Measurements from ENCODE around the gene PTPN14.

PTPN14 gene

DNA sequence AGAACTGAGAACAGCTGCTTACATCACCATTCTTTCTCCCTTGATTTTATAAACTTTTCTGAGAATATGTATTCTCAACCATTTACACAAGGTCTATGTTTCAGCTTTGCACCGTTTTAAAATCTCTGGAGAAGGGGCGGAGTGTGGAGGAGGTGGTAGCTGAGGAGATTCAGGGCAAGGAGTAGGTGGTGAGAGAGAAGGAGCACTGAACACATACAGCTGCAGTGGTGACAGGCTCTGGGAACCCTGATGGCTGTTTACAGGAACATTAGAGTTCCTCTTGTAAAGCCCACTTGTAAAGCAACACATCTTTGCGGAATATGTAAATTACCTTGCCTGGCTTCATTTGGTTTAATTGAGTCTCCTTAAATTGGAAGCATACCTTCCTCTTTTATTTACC lies 180.8 kb downstream of the PTPN14 start:
- TF ChIP-seq, protein P1, sequence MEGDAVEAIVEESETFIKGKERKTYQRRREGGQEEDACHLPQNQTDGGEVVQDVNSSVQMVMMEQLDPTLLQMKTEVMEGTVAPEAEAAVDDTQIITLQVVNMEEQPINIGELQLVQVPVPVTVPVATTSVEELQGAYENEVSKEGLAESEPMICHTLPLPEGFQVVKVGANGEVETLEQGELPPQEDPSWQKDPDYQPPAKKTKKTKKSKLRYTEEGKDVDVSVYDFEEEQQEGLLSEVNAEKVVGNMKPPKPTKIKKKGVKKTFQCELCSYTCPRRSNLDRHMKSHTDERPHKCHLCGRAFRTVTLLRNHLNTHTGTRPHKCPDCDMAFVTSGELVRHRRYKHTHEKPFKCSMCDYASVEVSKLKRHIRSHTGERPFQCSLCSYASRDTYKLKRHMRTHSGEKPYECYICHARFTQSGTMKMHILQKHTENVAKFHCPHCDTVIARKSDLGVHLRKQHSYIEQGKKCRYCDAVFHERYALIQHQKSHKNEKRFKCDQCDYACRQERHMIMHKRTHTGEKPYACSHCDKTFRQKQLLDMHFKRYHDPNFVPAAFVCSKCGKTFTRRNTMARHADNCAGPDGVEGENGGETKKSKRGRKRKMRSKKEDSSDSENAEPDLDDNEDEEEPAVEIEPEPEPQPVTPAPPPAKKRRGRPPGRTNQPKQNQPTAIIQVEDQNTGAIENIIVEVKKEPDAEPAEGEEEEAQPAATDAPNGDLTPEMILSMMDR (IDR thresholded peaks at IDR 0.05; ENCODE audit: low read depth, low read length) = no peak
- DNase-seq (ENCODE audit: extremely low read depth, low read depth) = no peak

DNA sequence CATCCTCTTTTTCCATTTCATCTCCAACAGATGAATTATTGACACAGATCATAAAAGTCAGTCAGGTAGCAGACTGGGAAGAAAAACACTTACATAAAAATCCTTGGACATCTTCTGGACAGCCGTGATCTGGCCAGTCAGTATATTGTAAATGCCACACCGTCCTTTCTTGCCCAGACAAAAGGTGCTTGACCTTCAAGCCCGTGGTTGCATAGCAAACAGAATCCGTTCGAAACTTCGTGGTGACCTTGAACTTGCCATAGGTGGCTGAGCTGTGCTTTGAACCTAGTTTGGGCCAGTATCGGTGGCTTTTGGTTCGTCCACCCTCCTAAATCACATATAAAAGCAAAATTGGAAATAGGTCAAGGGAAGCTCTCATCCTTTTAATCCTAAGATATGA lies 182.0 kb downstream of the PTPN14 start:
- TF ChIP-seq, protein P1 (IDR thresholded peaks at IDR 0.05; ENCODE audit: low read depth, low read length) = no peak
- DNase-seq (ENCODE audit: extremely low read depth, low read depth) = no peak

DNA sequence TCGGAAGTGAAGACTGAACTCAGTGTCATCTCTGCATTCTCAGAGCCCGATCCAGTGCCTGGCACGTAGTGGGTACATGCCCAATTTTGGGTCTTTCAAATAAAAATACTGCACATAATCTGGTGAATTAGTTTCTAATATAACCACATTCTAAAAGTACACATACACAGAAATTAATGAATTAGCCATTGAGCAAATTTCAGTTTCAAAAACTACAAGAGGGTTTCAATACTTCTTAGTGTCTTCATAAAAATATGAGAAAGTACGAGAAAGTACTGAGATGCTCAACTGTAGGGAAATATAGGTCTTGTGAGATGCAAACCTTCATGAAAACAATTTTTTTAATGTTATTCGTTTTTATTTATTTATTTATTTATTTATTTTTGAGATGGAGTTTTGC lies 183.6 kb downstream of the PTPN14 start:
- TF ChIP-seq, protein P1 (IDR thresholded peaks at IDR 0.05; ENCODE audit: low read depth, low read length) = no peak

DNA sequence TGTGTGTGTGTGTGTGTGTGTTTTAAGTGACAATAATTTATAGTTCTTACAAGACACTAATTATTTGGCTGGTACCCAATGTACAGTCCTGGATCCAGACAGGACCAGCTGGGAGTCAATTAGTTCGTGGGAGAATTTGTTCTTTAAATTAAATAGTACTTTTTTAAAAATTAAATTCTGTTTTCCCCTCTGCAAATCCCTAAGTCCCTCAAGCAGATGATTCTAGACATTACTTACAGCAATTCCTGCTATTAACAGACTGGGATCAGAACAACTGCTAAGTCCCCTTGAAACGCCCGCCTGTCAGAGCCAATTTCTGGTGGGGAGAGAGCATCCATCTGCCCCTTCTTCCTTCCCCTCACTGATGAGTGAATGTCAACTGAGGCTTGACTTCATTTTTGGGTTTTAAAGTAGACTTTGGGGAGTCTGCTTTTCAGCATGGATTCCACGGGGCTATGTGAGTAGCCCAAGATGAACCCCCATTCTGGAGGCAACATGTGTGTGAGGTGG lies 186.6 kb downstream of the PTPN14 start:
- DNase-seq (ENCODE audit: extremely low read depth, low read depth) = no peak
- TF ChIP-seq, protein P1 (IDR thresholded peaks at IDR 0.05; ENCODE audit: low read depth, low read length) = no peak

More for the DNA sequence above, 183.6 kb downstream of the PTPN14 start:
- no peak for DNase-seq (ENCODE audit: extremely low read depth, low read depth)

DNA sequence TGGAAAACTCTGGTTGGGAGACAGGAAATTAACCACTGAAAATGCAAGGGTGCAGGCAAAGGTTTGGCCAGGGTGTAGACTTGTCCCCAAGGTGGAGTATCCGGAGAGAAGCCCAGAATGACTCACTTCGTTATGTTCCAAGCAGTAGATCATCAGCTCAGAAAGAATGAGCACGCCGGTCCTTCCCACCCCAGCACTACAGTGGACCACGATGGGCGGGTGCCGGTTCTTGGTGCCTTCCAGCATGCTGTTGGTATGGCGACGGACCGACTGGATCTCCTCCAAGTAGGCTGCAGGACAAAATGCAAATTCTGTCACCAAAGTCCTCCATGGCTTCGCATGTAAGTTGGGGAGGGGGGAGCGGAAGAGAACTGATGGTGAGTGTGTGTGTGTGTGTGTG lies 187.0 kb downstream of the PTPN14 start:
- no peak for DNase-seq (ENCODE audit: extremely low read depth, low read depth)
- TF ChIP-seq, protein P1 (IDR thresholded peaks at IDR 0.05; ENCODE audit: low read depth, low read length) = no peak

DNA sequence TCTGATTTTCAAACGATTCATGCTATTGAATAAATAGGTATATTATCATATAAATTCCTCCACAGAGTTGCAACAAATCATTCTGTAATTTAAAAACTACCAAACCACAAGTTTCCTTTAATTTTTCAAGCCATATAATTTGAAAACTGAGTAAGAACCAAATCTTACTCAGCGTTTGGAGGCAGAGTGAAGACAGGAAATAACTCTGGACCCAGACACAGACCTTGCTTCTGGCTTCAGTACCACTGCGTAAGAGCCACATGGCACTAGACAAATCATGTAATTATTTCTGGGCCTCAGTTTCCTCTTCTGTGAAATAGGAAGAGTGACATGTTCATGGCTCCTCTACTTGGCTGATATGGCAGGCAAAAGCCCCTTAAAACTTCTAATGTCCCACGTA lies 188.0 kb downstream of the PTPN14 start:
- TF ChIP-seq, protein P1 (IDR thresholded peaks at IDR 0.05; ENCODE audit: low read depth, low read length) = no peak

DNA sequence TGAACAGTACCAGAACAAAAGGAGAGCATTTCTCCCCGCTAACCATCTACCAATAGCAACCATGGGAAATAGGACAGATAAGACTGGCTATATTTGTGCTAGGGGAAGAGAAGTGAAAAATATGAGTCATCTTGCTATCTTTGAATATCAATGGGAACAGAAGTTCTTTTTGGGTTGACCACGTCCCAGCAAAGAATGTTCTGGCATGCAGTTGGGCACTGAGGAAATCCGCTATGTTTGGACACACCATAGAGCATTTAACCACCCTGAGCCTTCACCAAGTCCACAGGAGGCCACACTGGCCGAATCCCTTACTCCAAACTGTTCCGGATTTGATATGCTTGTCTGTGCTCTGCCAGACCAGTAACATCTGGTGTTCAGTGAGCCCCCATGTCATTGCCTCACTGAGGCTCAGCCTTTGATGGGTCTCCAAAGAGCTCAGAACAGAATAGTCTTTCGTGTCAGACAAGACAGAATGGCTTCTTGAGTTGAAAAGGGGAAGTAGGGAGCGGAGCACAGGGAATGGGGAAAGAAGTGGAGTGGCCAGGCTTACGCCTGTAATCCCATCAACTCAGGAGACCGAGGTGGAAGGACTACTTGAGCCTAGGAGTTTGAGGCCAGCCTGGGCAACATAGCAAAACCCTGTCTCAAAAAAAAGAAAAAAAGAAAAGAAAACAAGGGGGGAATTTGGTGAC lies 189.1 kb downstream of the PTPN14 start:
- TF ChIP-seq, protein P1 (IDR thresholded peaks at IDR 0.05; ENCODE audit: low read depth, low read length) = no peak
- no peak for DNase-seq (ENCODE audit: extremely low read depth, low read depth)

More for the DNA sequence above, 188.0 kb downstream of the PTPN14 start:
- no peak for DNase-seq (ENCODE audit: extremely low read depth, low read depth)

Measured in AG09319 (cell line).